Measurements from ENCODE around the gene FIP1L1. TPM values are rescaled to one million over a fixed set of nuclear protein-coding genes. Genes with fewer than 3 reads are reported as not detected.

Gene FIP1L1
- total and polyA plus RNA-seq, 9 of the 15 experiments (the other 6 are each of a cell fraction or from before 2014, with no cell fraction given): 34.6 to 137 (median 72.0) TPM

DNA sequence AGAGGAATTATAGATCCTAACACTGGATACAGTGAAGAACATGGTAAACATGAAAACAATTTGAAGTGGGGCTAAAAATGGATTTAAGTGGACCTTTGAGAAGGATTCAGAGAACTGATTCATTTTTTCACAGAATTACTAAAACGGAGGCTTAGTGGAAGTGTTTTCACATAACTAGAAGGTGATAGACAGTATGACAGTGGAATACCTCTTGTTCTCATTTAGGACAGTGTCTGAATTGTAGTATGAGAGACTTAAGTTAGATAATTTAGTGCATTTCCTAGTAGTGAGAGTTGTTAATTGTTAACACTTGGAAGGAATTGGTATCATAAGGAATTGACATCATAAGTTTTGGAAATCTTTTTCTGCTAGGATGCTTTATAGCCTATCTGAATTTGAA, 64.1 kb downstream of the FIP1L1 start:
- Histone ChIP-seq H3K36me3 (ENCODE audit: control insufficient read depth, insufficient read depth, low read length) (peaks cover 74% of the 10 kb centered on the region), H3K79me2 (ENCODE audit: control insufficient read depth, insufficient read depth, low read length) (no peaks in the 10 kb centered on the region; the same call in 2 of the 3 replicates), H3K27ac (ENCODE audit: extremely low read depth, low read depth, low read length) (no peak overlapping the region), H3K27me3 (ENCODE audit: control insufficient read depth in 2 of 2, insufficient read depth in 2 of 2, low read length in 2 of 2) (no peaks in the 10 kb centered on the region), H3K4me1 (replicated peaks in 1 of 2; ENCODE audit: control insufficient read depth in 2 of 2, insufficient read depth in 2 of 2, low read length in 2 of 2) (no peaks in the 10 kb centered on the region), H3K4me2 (ENCODE audit: insufficient read depth, low read length) (no peak overlapping the region), H4K20me1 (replicated peaks; ENCODE audit: control insufficient read depth, insufficient read depth, low read length) (no peaks in the 10 kb centered on the region), H3K9me1 (ENCODE audit: control insufficient read depth, insufficient read depth, low read length) (no peaks in the 10 kb centered on the region), H2AFZ (ENCODE audit: low read depth, low read length) (no peak overlapping the region), H3K9ac (ENCODE audit: insufficient read depth in 1 of 2, low read depth in 2 of 2, low read length in 2 of 2) (no peak overlapping the region), H3K9me3 (replicated peaks; ENCODE audit: control insufficient read depth, insufficient read depth, low read depth, low read length) (no peaks in the 10 kb centered on the region), H3K4me3 (no peak overlapping the region)
- POLR2A ChIA-PET: no interaction called here
- TF ChIP-seq, protein P1, sequence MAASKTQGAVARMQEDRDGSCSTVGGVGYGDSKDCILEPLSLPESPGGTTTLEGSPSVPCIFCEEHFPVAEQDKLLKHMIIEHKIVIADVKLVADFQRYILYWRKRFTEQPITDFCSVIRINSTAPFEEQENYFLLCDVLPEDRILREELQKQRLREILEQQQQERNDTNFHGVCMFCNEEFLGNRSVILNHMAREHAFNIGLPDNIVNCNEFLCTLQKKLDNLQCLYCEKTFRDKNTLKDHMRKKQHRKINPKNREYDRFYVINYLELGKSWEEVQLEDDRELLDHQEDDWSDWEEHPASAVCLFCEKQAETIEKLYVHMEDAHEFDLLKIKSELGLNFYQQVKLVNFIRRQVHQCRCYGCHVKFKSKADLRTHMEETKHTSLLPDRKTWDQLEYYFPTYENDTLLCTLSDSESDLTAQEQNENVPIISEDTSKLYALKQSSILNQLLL (CRISPR knock-in tag; IDR thresholded peaks at IDR 0.05; ENCODE audit: borderline replicate concordance): no peak
- TF ChIP-seq ZNF316 (IDR thresholded peaks at IDR 0.05): no peak
- no peak for TF ChIP-seq ZNF668 (CRISPR knock-in tag; IDR thresholded peaks at IDR 0.05)
- TF ChIP-seq PCBP2 (IDR thresholded peaks at IDR 0.05; ENCODE audit: low read depth, low read length, poor library complexity, severe bottlenecking): no peak
- no peak for TF ChIP-seq FUS (optimal IDR thresholded peaks at IDR 0.05; ENCODE audit: low read depth, low read length)
- no peak for TF ChIP-seq SETDB1 (IDR thresholded peaks at IDR 0.05; ENCODE audit: low read length)
- no peak for TF ChIP-seq CXXC5 (CRISPR knock-in tag; IDR thresholded peaks at IDR 0.05)
- no peak for TF ChIP-seq RB1 (IDR thresholded peaks at IDR 0.05; ENCODE audit: low read depth)
- TF ChIP-seq MNT (conservative IDR thresholded peaks at IDR 0.05): no peak
- no peak for TF ChIP-seq NR2C2 (CRISPR knock-in tag; IDR thresholded peaks at IDR 0.05)
- no peak for TF ChIP-seq NR2C2 (tag; IDR thresholded peaks at IDR 0.05)
- TF ChIP-seq RBBP5 (IDR thresholded peaks at IDR 0.05; ENCODE audit: borderline replicate concordance, insufficient read depth, low read length, poor library complexity, severe bottlenecking): no peak
- TF ChIP-seq ZBTB12 (CRISPR knock-in tag; IDR thresholded peaks at IDR 0.05): no peak
- TF ChIP-seq BCLAF1 (IDR thresholded peaks at IDR 0.05; ENCODE audit: borderline replicate concordance in 1 of 2, control insufficient read depth in 1 of 2, low read depth in 2 of 2, low read length in 1 of 2): no peak
- DNase-seq (ENCODE audit: extremely low read depth in 1 of 4, low spot score in 3 of 4): no peak
- 60% methylated on average over 1 of the region's 1 CpG for WGBS (ENCODE audit: insufficient coverage, low coverage, missing lambda C conversion rate)
- ATAC-seq: no peak
- intact Hi-C loops (cut with micrococcal nuclease): no loop called here
- CTCF ChIA-PET (ENCODE audit: low intra/inter-chr PET ratio): no interaction called here
- BruUV-seq (replicated peaks): no TSS peak
- FAIRE-seq: no peak
- in situ Hi-C loops (cut with MboI): no loop called here

Measured in K562 (cell line).